IPS DF 4.7 (cell line): ENCODE measurements around the gene CIAPIN1.
"Not testable (repeated sequence)": the region's sequence is repeated elsewhere in the genome, so short reads cannot be mapped to it uniquely, and the experiment has no call there.

ENCODE experiments used
- DNase-seq: peaks from one replicate; pipeline ENCODE4 v3.0.0-alpha.2; 2013; ENCODE audit warnings: low spot score; ENCODE audit errors: extremely low read depth

Gene CIAPIN1

GRCh38 chr16:57440551-57440950, 6.6 kb downstream of the CIAPIN1 start:
- DNase-seq, result not testable (repeated sequence)

- not testable (repeated sequence) for DNase-seq
Observed at GRCh38 chr16:57439947-57440346, 7.2 kb downstream of the CIAPIN1 start.

GRCh38 chr16:57435838-57436237, 11.3 kb downstream of the CIAPIN1 start:
- DNase-seq, result no peak

GRCh38 chr16:57434003-57434402, 13.2 kb downstream of the CIAPIN1 start:
- DNase-seq, result no peak

- DNase-seq, result no peak
Observed at GRCh38 chr16:57432989-57433388, 14.2 kb downstream of the CIAPIN1 start.

- DNase-seq, result no peak
Observed at GRCh38 chr16:57432505-57432904, 14.7 kb downstream of the CIAPIN1 start.

- no peak for DNase-seq
Observed at GRCh38 chr16:57430955-57431354, 16.2 kb downstream of the CIAPIN1 start.

GRCh38 chr16:57427824-57428223, 19.4 kb downstream of the CIAPIN1 start:
- no peak for DNase-seq

GRCh38 chr16:57427307-57427706, 19.9 kb downstream of the CIAPIN1 start:
- no peak for DNase-seq

- no peak for DNase-seq
Observed at GRCh38 chr16:57426356-57426755, 20.8 kb downstream of the CIAPIN1 start.

- DNase-seq, result no peak
Observed at GRCh38 chr16:57424583-57424982, 22.6 kb downstream of the CIAPIN1 start.

- no peak for DNase-seq
Observed at GRCh38 chr16:57423152-57423551, 24.0 kb downstream of the CIAPIN1 start.

- no peak for DNase-seq
Observed at GRCh38 chr16:57422026-57422944, 24.9 kb downstream of the CIAPIN1 start.

- no peak for DNase-seq
Observed at GRCh38 chr16:57419506-57419905, 27.7 kb downstream of the CIAPIN1 start.

GRCh38 chr16:57416084-57416483, 31.1 kb downstream of the CIAPIN1 start:
- DNase-seq, result no peak

GRCh38 chr16:57413733-57414132, 33.5 kb downstream of the CIAPIN1 start:
- no peak for DNase-seq

- DNase-seq, result no peak
Observed at GRCh38 chr16:57413301-57413730, 33.9 kb downstream of the CIAPIN1 start.

GRCh38 chr16:57412584-57412983, 34.6 kb downstream of the CIAPIN1 start:
- no peak for DNase-seq

GRCh38 chr16:57411362-57411976, 35.7 kb downstream of the CIAPIN1 start:
- DNase-seq, result no peak

GRCh38 chr16:57409870-57410587, 37.2 kb downstream of the CIAPIN1 start:
- no peak for DNase-seq

- DNase-seq, result no peak
Observed at GRCh38 chr16:57409065-57409464, 38.1 kb downstream of the CIAPIN1 start.
